Motor neuron (in vitro differentiated cells): Measurements from ENCODE around the gene RHOH. TPM values are rescaled to one million over a fixed set of nuclear protein-coding genes. Genes with fewer than 3 reads are reported as not detected.

Source experiments
- ATAC-seq, 8 experiments: fragments of 200-7000 bp; cut with Tn5 transposase; replicated peaks in 6 of 8; 2 replicates each; pipeline ENCODE4 v1.8.0; 2021; ENCODE audit warnings: mild to moderate bottlenecking in 8 of 8, moderate library complexity in 8 of 8
- H3K27ac ChIP-seq, 2 donors: fragments of 250-450 bp; sonication (Bioruptor Pico); 2 replicates each; pipeline ENCODE4 v1.9.0; 2021; ENCODE audit warnings: antibody characterized with exemption in 2 of 2, mild to moderate bottlenecking in 2 of 2, moderate library complexity in 1 of 2
- H3K4me1 ChIP-seq, 2 donors: fragments of 250-450 bp; sonication (Bioruptor Pico); replicated peaks in 1 of 2; 2 replicates each; pipeline ENCODE4 v1.6.1; 2021; ENCODE audit warnings: antibody characterized with exemption in 2 of 2, mild to moderate bottlenecking in 2 of 2, moderate library complexity in 1 of 2
- H3K4me3 ChIP-seq, 5 donors: fragments of 250-450 bp; sonication (Bioruptor Pico); 2 replicates each; pipeline ENCODE4 v1.9.0; 2021; ENCODE audit warnings: antibody characterized with exemption in 5 of 5, mild to moderate bottlenecking in 5 of 5, moderate library complexity in 4 of 5
- WGBS, 10 experiments: fragments of 450-650 bp; shearing (Covaris generic); methylation state at CpG; one replicate each; pipeline ENCODE4 v1.0.0; 2022; 5-methylcytosine and 5-hydroxymethylcytosine counted together
- in situ Hi-C, 9 experiments: fragments of 400-800 bp; cut with MboI; loops; one replicate each; pipeline ENCODE4 v1.15.0; 2021; ENCODE audit warnings: low sequenced_read_pairs in 9 of 9, low pct_unique_long_range_greater_than_20kb in 2 of 9; ENCODE audit not compliant: unreplicated experiment in 9 of 9
- total RNA-seq, 8 experiments: library from RNA; unstranded; fragments of 300-600 nt; gene quantifications; 2 replicates each; pipeline versions ENCODE4 v1.2.3 to v1.2.4, GENCODE V29; 2022

RHOH gene
- total RNA-seq, 8 experiments from 2014 or later, result 0.10 to 5.5 (median 0.46) TPM; not detected in 1

GRCh38 chr4:40190880-40191815 lies 5.7 kb upstream of the RHOH start:
- in situ Hi-C loops, result no loop called here
- H3K4me1 ChIP-seq, result peaks cover 10 to 14% of the 10 kb centered on the region in 2 donors
- ATAC-seq, result peak in 3 of 8 experiments; percentile 21 to 81 (median 29)
- no peak overlapping the region for H3K4me3 ChIP-seq
- WGBS, 10 experiments, result 29 to 93% (median 61%) methylated on average over 3 to 13 of the region's 14 CpGs
- no peak overlapping the region for H3K27ac ChIP-seq

GRCh38 chr4:40192114-40193015 lies 4.5 kb upstream of the RHOH start:
- 17 to 89% (median 67%) methylated on average over 3 to 7 of the region's 8 CpGs; no CpG with 5 or more reads in 1 of the 10 experiments for WGBS, 10 experiments
- peaks cover 10 to 20% of the 10 kb centered on the region in 2 donors for H3K4me1 ChIP-seq
- H3K4me3 ChIP-seq, result no peak overlapping the region
- in situ Hi-C loops, result no loop called here
- H3K27ac ChIP-seq, result no peak overlapping the region
- peak in 1 of 8 experiments; percentile 60 for ATAC-seq

DNA sequence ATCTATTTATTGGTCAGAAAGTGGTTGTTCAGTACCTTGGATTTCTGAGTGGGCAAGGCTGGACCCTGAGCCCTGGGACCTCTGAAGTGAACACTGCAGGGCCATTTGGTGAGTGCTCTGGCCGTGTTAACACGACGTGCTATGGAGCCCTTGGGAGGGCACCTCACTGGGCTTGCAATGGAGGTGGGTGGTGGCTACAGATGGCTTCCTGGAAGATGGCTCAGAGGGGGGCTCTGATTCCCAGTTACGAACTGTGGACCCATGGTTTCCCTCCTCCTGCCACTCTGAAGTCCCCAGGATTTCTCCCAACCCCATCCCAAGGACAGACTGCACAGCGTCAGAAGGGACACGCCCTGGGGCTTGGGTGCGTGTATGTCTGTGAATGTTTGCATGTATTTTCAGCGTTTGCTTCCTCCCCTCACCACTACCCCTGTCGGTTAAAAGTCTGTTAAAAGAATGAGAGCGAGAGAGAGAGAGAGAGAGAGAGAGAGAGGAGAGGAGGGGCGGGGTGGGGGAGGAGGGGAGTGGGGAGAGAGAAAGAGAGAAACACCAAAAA lies 3.7 kb upstream of the RHOH start:
- peaks cover 10 to 20% of the 10 kb centered on the region in 2 donors for H3K4me1 ChIP-seq
- no peak overlapping the region for H3K4me3 ChIP-seq
- 10 to 40% (median 25%) methylated on average over 2 to 4 of the region's 11 CpGs; no CpG with 5 or more reads in 7 of the 10 experiments for WGBS, 10 experiments
- no peak overlapping the region for H3K27ac ChIP-seq
- in situ Hi-C loops, result no loop called here
- peak in 1 of 8 experiments; percentile 71 for ATAC-seq

DNA sequence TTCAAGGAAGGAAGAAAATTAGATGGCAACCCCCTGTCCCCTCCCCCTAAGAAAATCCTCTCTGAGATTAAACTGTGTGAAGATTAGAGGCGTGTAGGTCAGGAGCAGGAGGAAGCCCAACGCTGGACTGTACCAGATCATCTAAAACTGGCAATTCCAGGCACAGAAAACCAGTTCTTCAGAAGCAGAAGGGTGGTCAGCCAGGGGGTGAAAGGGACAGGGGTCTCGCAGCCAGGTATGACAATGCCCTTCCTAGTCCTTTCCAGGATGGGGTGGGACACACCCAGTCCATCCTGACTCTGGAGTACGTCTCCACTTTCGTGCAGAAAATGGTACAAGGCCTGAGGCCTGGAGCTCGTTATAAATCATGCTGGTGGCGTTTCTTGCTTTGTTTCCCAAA lies 3.3 kb upstream of the RHOH start:
- peak in 1 of 8 experiments; percentile 3 for ATAC-seq
- Histone ChIP-seq H3K4me1 (peaks cover 10 to 20% of the 10 kb centered on the region in 2 donors), H3K4me3 (no peak overlapping the region), H3K27ac (no peak overlapping the region)
- 60 to 100% (median 83%) methylated on average over 1 to 5 of the region's 7 CpGs; no CpG with 5 or more reads in 3 of the 10 experiments for WGBS, 10 experiments
- in situ Hi-C loops, result no loop called here

DNA sequence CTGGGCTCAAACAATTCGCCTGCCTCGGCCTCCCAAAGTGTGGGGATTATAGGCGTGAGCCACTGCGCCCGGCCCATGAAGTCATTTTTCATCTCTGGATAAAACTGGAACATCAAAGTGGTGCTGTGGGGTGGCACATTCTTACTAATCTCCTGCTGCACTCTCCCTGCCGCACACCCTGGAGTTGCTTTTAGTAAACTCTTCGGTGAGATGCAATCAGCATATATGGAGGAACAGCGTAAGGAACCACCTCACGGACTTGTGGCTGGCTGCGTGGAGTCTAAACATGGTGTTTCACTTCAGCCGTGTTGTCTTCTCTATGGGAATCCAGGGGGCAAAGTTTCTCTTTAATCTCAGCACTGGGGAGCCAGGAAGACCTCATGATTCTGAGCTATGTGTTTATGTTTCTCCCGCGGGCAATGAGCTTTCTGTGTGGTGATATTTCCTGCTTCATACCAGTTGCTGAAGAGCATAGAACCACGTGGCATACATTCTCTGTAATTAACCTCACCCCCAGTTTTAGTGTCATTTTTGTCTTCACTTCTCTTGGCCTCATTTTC lies 2.1 kb upstream of the RHOH start:
- no peak for ATAC-seq
- in situ Hi-C loops, result no loop called here

DNA sequence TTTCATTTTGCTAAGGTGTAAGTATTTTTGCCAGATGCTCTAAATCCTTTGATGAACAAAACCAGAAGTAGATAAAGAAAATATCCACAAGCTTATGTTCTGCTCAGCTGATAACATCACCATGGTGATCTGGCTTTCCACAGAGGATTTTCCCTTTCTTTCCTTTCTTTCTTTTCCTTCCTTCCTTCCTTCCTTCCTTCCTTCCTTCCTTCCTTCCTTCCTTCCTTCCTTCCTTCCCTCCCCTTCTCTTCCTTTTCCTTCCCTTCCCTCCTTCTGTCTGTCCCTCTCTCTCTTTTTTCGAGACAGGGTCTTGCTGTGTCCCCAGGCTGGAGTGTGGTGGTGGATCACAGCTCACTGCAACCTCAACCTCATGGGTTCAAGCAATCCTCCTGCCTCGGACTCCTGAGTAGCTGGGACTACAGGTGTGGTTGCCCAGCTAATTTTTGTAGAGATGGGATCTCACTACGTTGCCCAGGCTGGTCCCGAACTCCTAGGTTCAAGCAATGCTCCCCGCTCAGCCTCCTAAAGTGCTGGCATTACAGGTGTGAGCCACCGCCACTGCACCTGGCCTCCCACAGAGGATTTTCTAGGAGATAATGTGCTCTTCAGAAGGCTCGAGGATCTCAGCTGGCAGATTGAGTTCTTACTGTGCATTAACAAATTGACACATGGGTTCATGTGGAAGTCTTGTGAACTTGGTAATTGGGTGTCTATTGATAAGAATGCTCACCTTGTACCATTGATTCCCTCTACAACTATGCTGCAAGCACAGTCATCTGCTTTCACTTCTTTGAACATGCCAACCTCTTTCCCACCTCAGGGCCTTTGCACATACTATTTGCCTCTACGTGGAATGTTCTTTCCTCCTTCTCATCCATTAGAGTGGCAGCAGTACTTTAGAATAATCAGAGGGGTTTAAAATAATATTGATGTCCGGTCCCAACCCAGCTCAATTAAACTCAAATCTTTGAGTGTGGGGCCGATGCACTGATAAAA lies 1.4 kb upstream of the RHOH start:
- peaks cover 10 to 20% of the 10 kb centered on the region in 2 donors for H3K4me1 ChIP-seq
- WGBS, 10 experiments, result 62 to 100% (median 98%) methylated on average over 1 to 6 of the region's 10 CpGs; no CpG with 5 or more reads in 2 of the 10 experiments
- H3K27ac ChIP-seq, result no peak overlapping the region
- ATAC-seq, result no peak
- in situ Hi-C loops, result no loop called here
- no peak overlapping the region for H3K4me3 ChIP-seq

More for the DNA sequence above, 2.1 kb upstream of the RHOH start:
- no peak overlapping the region for H3K27ac ChIP-seq
- H3K4me3 ChIP-seq, result no peak overlapping the region
- H3K4me1 ChIP-seq, result peaks cover 10 to 20% of the 10 kb centered on the region in 2 donors
- 14 to 89% (median 61%) methylated on average over 1 to 12 of the region's 14 CpGs; no CpG with 5 or more reads in 2 of the 10 experiments for WGBS, 10 experiments

DNA sequence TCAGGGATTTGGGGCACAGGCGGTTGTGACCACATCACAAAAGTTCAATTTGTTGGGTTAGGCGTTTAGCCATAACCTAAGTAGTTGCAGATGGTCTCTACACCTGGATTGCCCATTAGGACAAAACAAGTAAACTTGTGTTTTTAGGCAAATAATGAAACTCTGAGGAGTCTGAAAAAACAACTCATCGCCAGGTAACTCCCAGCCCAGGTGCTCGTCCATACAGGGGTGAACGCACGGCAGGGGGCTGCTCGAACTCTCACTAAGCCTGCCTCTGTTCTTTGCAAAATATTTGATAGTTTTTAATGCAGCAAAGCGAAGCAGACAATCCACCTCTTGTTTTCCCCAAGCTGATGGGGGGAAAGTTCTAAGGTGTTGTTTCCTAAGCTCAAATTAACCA lies 559 bp upstream of the RHOH start:
- WGBS, 10 experiments, result 68 to 100% (median 93%) methylated on average over 2 to 8 of the region's 8 CpGs
- Histone ChIP-seq H3K4me3 (no peak overlapping the region), H3K27ac (no peak overlapping the region), H3K4me1 (peaks cover 10 to 23% of the 10 kb centered on the region in 2 donors)
- no peak for ATAC-seq
- in situ Hi-C loops, result no loop called here

DNA sequence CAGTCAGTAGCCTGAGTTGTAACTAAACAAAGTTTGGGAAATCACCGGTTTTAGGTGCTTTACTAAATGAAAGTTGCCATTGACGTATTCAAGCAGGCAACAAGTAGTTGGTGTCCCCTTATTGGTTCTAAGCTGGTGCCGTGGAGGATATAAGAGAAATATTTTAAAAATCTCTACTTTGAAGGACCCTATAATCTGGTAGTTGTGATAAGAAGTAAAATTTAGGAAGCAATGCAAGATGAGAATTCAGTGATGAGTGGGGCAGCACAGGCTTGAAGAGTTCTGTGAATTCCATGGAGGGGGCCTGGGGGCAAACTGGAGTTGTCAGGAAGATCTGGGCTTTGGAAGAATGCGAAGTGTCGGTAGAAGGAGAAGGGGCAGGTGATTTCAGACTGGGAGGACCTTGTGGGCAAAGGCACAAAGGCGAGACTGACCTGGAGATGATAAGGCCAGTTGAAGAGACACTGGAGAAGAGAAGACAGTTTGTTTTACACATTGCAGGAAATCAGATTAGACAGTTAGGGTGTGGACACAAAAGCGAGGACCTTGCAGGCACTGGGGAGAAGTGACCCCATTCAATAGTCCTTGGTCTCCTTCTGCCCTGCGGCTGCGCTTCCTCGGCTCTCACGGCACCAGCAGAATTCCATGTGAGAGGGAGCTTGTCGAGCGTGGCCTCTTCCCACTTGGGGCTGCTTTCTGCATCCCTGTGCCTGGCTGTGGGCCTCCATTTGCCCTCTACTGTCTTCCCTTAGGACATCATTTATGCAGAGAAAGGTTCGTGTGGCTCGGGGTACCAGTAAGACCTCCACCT lies 1.3 kb downstream of the RHOH start:
- Histone ChIP-seq H3K27ac (no peak overlapping the region), H3K4me1 (peaks cover 0 to 17% of the 10 kb centered on the region in 2 donors), H3K4me3 (no peak overlapping the region)
- WGBS, 10 experiments, result 64 to 94% (median 79%) methylated on average over 2 to 9 of the region's 15 CpGs; no CpG with 5 or more reads in 1 of the 10 experiments
- in situ Hi-C loops, result no loop called here
- ATAC-seq, result no peak

GRCh38 chr4:40199179-40199670 lies 2.4 kb downstream of the RHOH start:
- in situ Hi-C loops, result no loop called here
- no peak overlapping the region for H3K27ac ChIP-seq
- peaks cover 0 to 12% of the 10 kb centered on the region in 2 donors for H3K4me1 ChIP-seq
- no peak overlapping the region for H3K4me3 ChIP-seq
- 10 to 90% (median 66%) methylated on average over 1 to 6 of the region's 6 CpGs; no CpG with 5 or more reads in 1 of the 10 experiments for WGBS, 10 experiments
- ATAC-seq, result no peak

GRCh38 chr4:40199999-40200874 lies 3.4 kb downstream of the RHOH start:
- Histone ChIP-seq H3K4me1 (peaks cover 0 to 10% of the 10 kb centered on the region in 2 donors), H3K4me3 (no peak overlapping the region), H3K27ac (no peak overlapping the region)
- in situ Hi-C loops, result no loop called here
- WGBS, 10 experiments, result 0 to 100% (median 87%) methylated on average over 1 to 15 of the region's 15 CpGs
- no peak for ATAC-seq
